HepG2 (cell line): Measurements from ENCODE around the gene CDHR5. TPM values are rescaled to one million over a fixed set of nuclear protein-coding genes. Genes with fewer than 3 reads are reported as not detected.

Experiments used
- DNMT1 ChIP-seq: sonication (generic); formaldehyde crosslinking; IDR thresholded peaks from 2 replicates; pipeline ENCODE4 v1.5.1; 2020; ENCODE audit warnings: mild to moderate bottlenecking, missing genetic modification reagents
- EEA1 ChIP-seq: sonication (generic); formaldehyde crosslinking; IDR thresholded peaks from 2 replicates; pipeline ENCODE4 v1.5.1; 2020; ENCODE audit warnings: mild to moderate bottlenecking, missing genetic modification reagents, borderline replicate concordance
- GATAD2A ChIP-seq: IDR thresholded peaks from 2 replicates; pipeline ENCODE4 v1.6.1; 2016
- HMGA1 ChIP-seq: sonication (generic); formaldehyde crosslinking; conservative IDR thresholded peaks from 2 replicates; pipeline ENCODE4 v1.4.0; 2020; ENCODE audit warnings: missing genetic modification reagents
- KMT2A ChIP-seq: sonication (generic); formaldehyde crosslinking; IDR thresholded peaks from 2 replicates; pipeline ENCODE4 v1.4.0; 2020; ENCODE audit warnings: missing genetic modification reagents
- MBNL3 ChIP-seq: fragments of 250-450 bp; sonication (Bioruptor Pico); conservative IDR thresholded peaks from 2 replicates; pipeline ENCODE4 v1.8.0; 2022; ENCODE audit warnings: mild to moderate bottlenecking, inconsistent platforms
- MTA1 ChIP-seq: sonication (generic); formaldehyde crosslinking; IDR thresholded peaks from 2 replicates; pipeline ENCODE4 v1.4.0; 2020; ENCODE audit warnings: missing genetic modification reagents, mild to moderate bottlenecking, borderline replicate concordance
- NCOA5 ChIP-seq: sonication (generic); formaldehyde crosslinking; IDR thresholded peaks from 2 replicates; pipeline ENCODE4 v1.4.0; 2020; ENCODE audit warnings: missing genetic modification reagents
- PAXIP1 ChIP-seq: sonication (generic); formaldehyde crosslinking; conservative IDR thresholded peaks from 2 replicates; pipeline ENCODE4 v1.4.0; 2020; ENCODE audit warnings: mild to moderate bottlenecking, missing genetic modification reagents, moderate library complexity
- PHF8 ChIP-seq: sonication (generic); formaldehyde crosslinking; IDR thresholded peaks from 2 replicates; pipeline ENCODE4 v1.5.0; 2020; ENCODE audit warnings: missing genetic modification reagents
- RXRA ChIP-seq: sonication (generic); formaldehyde crosslinking; IDR thresholded peaks from 2 replicates; pipeline ENCODE4 v1.5.1; 2020; ENCODE audit warnings: missing genetic modification reagents
- ZBTB26 ChIP-seq: IDR thresholded peaks from 2 replicates; pipeline ENCODE4 v1.6.1; 2016; ENCODE audit warnings: missing compliant biosample characterization, missing genetic modification reagents, borderline replicate concordance
- ZFP37 ChIP-seq: sonication (generic); formaldehyde crosslinking; IDR thresholded peaks from 2 replicates; pipeline ENCODE4 v1.4.0; 2020; ENCODE audit warnings: missing genetic modification reagents, borderline replicate concordance
- ZNF274 ChIP-seq: sonication (generic); formaldehyde crosslinking; IDR thresholded peaks from 2 replicates; pipeline ENCODE4 v1.5.1; 2020; ENCODE audit warnings: mild to moderate bottlenecking, missing genetic modification reagents
- ZNF468 ChIP-seq: sonication (generic); formaldehyde crosslinking; IDR thresholded peaks from 2 replicates; pipeline ENCODE4 v1.8.0; 2022; ENCODE audit warnings: mild to moderate bottlenecking, moderate library complexity, missing genetic modification reagents
- ZNF501 ChIP-seq: sonication (generic); formaldehyde crosslinking; IDR thresholded peaks from 2 replicates; pipeline ENCODE4 v1.5.1; 2020; ENCODE audit warnings: mild to moderate bottlenecking, moderate library complexity, missing genetic modification reagents
- ZNF740 ChIP-seq: sonication (generic); formaldehyde crosslinking; IDR thresholded peaks from 2 replicates; pipeline ENCODE4 v1.4.0; 2020; ENCODE audit warnings: missing genetic modification reagents
- ZXDC ChIP-seq: sonication (generic); formaldehyde crosslinking; IDR thresholded peaks from 2 replicates; pipeline ENCODE4 v1.5.0; 2020; ENCODE audit warnings: mild to moderate bottlenecking, missing genetic modification reagents
- polyA plus RNA-seq, 8 experiments: library from polyadenylated mRNA; depleted of rRNA in 3 of 8; stranded (reverse) in 7 of 8; unstranded in 1 of 8; fragments of >200 nt; fragmentation: Illumina TruSeq in 4 of 8; extraction: Trizol in 4 of 8; gene quantifications; 2 replicates each; pipeline versions ENCODE4 v1.2.1 to v1.2.3, GENCODE V29; 2011 to 2016; ENCODE audit warnings: low read depth in 4 of 8, missing spikeins in 1 of 8, mixed read lengths in 1 of 8; ENCODE audit not compliant: insufficient read depth in 1 of 8
- total RNA-seq, 5 experiments: library from RNA; depleted of rRNA; stranded (reverse); fragments of >200 nt; fragmentation: Illumina TruSeq; extraction: Trizol; gene quantifications; 2 replicates each; pipeline ENCODE4 v1.2.3, GENCODE V29; 2016; ENCODE audit warnings: low read depth in 1 of 5

Gene CDHR5
- total and polyA plus RNA-seq, 2 of the 13 experiments (the other 11 are each of a cell fraction or from before 2014, with no cell fraction given), result 0.46 to 0.71 TPM

GRCh38 chr11:624705-625635, at the start of gene CDHR5 (continued):
- TF ChIP-seq ZBTB26 (no peak), ZNF468 (CRISPR knock-in tag) (no peak), MTA1 (CRISPR knock-in tag) (peak; percentile 43; the same call in 1 of the 2 replicates), PHF8 (no peak), GATAD2A (CRISPR knock-in tag) (no peak), HMGA1 (CRISPR knock-in tag) (no peak), PAXIP1 (CRISPR knock-in tag) (peak; percentile 49; the same call in 1 of the 2 replicates), ZFP37 (CRISPR knock-in tag) (no peak), KMT2A (no peak), ZXDC (CRISPR knock-in tag) (no peak), ZNF274 (CRISPR knock-in tag) (peak; percentile 57; the same call in 1 of the 2 replicates), ZNF740 (CRISPR knock-in tag) (no peak), EEA1 (no peak), ZNF501 (CRISPR knock-in tag) (no peak), NCOA5 (CRISPR knock-in tag) (no peak), MBNL3 (CRISPR knock-in tag) (no peak), RXRA (CRISPR knock-in tag) (0 out of 2 replicates have a peak, but pooled peaks have one; percentile 36), DNMT1 (CRISPR knock-in tag) (no peak)
